ENCODE results near the gene CYP19A1. TPM values are rescaled to one million over a fixed set of nuclear protein-coding genes. Genes with fewer than 3 reads are reported as not detected.

The CYP19A1 gene
- total RNA-seq, 2 experiments from 2014 or later = not detected

DNA sequence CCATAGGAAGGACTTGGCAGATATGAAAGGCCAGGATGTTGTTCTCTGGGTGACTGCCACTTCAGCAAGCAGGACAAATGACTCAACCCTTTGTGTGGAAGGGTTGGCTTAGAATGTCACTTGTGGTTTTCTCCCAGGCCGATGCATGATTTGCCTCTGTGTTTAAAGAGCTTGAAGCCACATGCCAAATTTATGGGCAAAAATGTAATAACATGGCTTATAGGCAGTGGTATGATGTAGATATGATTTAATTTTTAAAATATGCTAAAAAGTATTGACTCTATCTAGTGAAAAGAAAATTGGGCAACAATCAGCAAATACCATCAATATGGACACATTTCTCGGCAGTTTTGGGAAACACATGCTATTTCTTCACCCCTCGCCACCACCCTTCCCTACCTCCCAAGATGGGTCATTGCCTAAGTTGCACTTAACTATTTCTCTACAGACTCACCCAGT lies 114.6 kb downstream of the CYP19A1 start:
- H3K36me3 Mint-ChIP-seq = no peaks in the 10 kb centered on the region
- H3K9me3 Mint-ChIP-seq = no peaks in the 10 kb centered on the region
- H3K27ac Mint-ChIP-seq = no peak overlapping the region
- no peak overlapping the region for H3K4me3 Mint-ChIP-seq
- peaks cover 51% of the 10 kb centered on the region for H3K27me3 Mint-ChIP-seq
- H3K4me1 Mint-ChIP-seq = peaks cover 2% of the 10 kb centered on the region
- DNase-seq = no peak

- Mint-ChIP-seq H3K27ac (no peak overlapping the region), H3K4me3 (no peak overlapping the region), H3K9me3 (no peaks in the 10 kb centered on the region), H3K4me1 (no peaks in the 10 kb centered on the region), H3K27me3 (peaks cover 31% of the 10 kb centered on the region), H3K36me3 (no peaks in the 10 kb centered on the region)
- DNase-seq = no peak
These were observed 120.0 kb downstream of the CYP19A1 start for GRCh38 chr15:51218299-51218938.

DNA sequence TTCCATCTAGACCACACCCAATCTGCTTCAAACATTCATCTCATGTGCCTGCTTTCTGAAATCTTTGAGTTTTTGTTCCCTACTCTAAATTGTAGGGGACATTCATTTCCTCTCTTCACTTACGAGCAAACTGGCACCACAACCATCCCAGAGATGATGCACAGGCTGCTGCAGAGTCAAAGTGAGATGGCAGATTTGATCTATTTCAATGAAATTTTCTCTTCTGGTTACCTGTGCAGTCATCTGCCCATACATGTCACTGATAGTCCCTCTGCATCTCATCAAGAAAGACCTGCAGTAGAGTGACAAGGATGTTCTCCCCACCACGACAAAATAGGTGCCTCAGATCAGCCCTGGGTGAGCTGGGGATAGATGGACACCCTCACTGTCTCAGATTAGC lies 125.5 kb downstream of the CYP19A1 start:
- H3K9me3 Mint-ChIP-seq = no peaks in the 10 kb centered on the region
- no peak overlapping the region for H3K27ac Mint-ChIP-seq
- no peak overlapping the region for H3K4me3 Mint-ChIP-seq
- peaks cover 18% of the 10 kb centered on the region for H3K27me3 Mint-ChIP-seq
- no peaks in the 10 kb centered on the region for H3K36me3 Mint-ChIP-seq
- DNase-seq = no peak
- no peaks in the 10 kb centered on the region for H3K4me1 Mint-ChIP-seq

DNA sequence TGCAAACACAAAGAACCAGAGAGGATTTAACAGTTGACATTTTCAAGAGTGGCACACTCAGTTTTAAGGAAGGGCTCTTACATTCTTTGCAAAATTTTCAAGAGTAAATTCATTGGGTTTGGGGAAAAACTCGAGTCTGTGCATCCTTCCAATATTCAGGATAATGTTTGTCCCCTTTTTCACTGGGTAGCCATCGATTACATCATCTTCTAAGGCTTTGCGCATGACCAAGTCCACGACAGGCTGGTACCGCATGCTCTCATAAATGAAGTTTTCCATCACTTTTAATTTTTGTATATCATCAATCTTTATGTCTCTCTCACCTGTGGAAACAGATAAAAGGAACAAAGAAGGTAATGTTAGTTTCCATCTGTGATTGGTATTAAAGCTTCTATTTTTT lies 126.2 kb downstream of the CYP19A1 start:
- no peak overlapping the region for H3K4me3 Mint-ChIP-seq
- H3K27me3 Mint-ChIP-seq = peaks cover 20% of the 10 kb centered on the region
- H3K4me1 Mint-ChIP-seq = no peaks in the 10 kb centered on the region
- no peaks in the 10 kb centered on the region for H3K36me3 Mint-ChIP-seq
- DNase-seq = no peak
- H3K27ac Mint-ChIP-seq = no peak overlapping the region
- no peaks in the 10 kb centered on the region for H3K9me3 Mint-ChIP-seq

DNA sequence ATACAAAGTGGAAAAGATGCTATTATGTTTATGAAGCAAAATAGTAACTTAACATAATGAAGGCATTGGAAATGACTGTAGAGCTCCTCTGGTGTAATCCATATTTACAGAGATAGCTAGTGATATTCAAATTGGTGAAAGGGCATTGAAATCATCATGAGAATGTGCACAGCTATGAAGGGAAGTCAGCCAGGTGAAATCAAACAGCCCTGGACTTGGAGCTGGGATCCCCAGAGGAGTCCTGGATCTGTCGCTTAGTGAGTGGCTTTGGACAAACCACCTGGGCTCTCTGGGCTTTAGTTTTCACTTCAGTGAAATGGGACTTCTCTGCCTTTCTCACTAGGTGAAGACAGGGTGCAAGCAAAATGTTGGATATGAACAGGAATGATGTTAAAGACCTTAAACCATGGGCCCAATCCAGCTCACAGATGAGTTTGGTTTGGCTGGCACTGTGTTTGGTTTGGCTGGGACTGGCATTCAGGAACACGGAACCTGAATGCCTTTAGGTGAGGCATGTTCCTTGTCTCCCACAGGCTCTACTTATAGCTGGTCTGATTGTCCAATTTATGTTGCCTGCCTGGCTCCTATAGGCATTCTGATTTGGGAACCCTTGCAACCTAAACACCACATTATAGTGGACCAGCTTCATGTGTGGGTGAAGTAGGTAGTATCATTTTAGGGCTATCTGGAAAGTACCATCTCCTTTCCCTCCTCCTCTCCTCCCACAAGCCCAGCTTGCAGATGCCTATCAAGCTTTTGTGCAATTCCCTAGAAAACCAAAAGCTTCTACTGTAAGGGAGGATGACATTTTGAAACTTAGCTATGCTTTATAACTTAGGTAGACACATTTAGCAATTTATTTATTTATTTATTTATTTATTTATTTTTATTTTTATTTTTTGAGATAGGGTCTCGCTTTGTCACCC lies 133.1 kb downstream of the CYP19A1 start:
- Mint-ChIP-seq H3K4me3 (no peak overlapping the region), H3K36me3 (no peaks in the 10 kb centered on the region), H3K4me1 (no peaks in the 10 kb centered on the region), H3K27me3 (peaks cover 15% of the 10 kb centered on the region), H3K27ac (no peak overlapping the region), H3K9me3 (no peaks in the 10 kb centered on the region)
- DNase-seq = no peak

GRCh38 chr15:51203797-51204196 lies 134.6 kb downstream of the CYP19A1 start:
- Mint-ChIP-seq H3K36me3 (no peaks in the 10 kb centered on the region), H3K27me3 (peaks cover 20% of the 10 kb centered on the region), H3K4me1 (no peaks in the 10 kb centered on the region), H3K9me3 (no peaks in the 10 kb centered on the region), H3K4me3 (no peak overlapping the region), H3K27ac (no peak overlapping the region)
- no peak for DNase-seq

GRCh38 chr15:51202783-51203182 lies 135.6 kb downstream of the CYP19A1 start:
- Mint-ChIP-seq H3K36me3 (no peaks in the 10 kb centered on the region), H3K9me3 (no peaks in the 10 kb centered on the region), H3K27ac (no peak overlapping the region), H3K27me3 (peaks cover 26% of the 10 kb centered on the region), H3K4me1 (no peaks in the 10 kb centered on the region), H3K4me3 (no peak overlapping the region)
- DNase-seq = no peak

DNA sequence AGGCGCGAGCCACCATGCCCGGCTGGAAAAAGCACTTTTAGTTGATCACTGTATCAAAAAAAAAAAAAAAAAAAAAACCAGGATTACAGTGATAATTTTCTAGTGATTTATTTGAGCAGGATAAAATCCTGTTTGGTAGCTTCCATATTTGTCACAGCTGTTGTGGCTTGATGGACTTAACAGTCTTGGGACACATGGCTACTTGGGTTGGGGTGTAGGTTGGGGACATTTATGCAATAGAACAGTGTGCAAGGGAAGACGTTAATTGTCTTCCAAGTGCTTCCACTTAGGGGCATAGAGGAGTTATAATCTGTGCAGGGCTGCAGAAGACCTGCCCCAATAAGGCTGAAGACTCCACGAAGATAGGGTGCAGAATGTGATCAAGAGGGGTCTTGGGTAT lies 136.8 kb downstream of the CYP19A1 start:
- no peak for DNase-seq
- H3K4me1 Mint-ChIP-seq = no peaks in the 10 kb centered on the region
- H3K27ac Mint-ChIP-seq = no peak overlapping the region
- no peaks in the 10 kb centered on the region for H3K9me3 Mint-ChIP-seq
- no peak overlapping the region for H3K4me3 Mint-ChIP-seq
- H3K27me3 Mint-ChIP-seq = peaks cover 35% of the 10 kb centered on the region
- no peaks in the 10 kb centered on the region for H3K36me3 Mint-ChIP-seq

- H3K27me3 Mint-ChIP-seq = peaks cover 39% of the 10 kb centered on the region
- H3K36me3 Mint-ChIP-seq = no peaks in the 10 kb centered on the region
- no peak overlapping the region for H3K4me3 Mint-ChIP-seq
- no peaks in the 10 kb centered on the region for H3K4me1 Mint-ChIP-seq
- DNase-seq = no peak
- no peaks in the 10 kb centered on the region for H3K9me3 Mint-ChIP-seq
- H3K27ac Mint-ChIP-seq = no peak overlapping the region
These were observed 137.6 kb downstream of the CYP19A1 start for GRCh38 chr15:51200792-51201191.

- Mint-ChIP-seq H3K4me3 (no peak overlapping the region), H3K36me3 (no peaks in the 10 kb centered on the region), H3K27me3 (peaks cover 48% of the 10 kb centered on the region), H3K4me1 (no peaks in the 10 kb centered on the region), H3K9me3 (no peaks in the 10 kb centered on the region), H3K27ac (no peak overlapping the region)
- DNase-seq = no peak
These were observed 138.9 kb downstream of the CYP19A1 start for GRCh38 chr15:51199541-51199940.

DNA sequence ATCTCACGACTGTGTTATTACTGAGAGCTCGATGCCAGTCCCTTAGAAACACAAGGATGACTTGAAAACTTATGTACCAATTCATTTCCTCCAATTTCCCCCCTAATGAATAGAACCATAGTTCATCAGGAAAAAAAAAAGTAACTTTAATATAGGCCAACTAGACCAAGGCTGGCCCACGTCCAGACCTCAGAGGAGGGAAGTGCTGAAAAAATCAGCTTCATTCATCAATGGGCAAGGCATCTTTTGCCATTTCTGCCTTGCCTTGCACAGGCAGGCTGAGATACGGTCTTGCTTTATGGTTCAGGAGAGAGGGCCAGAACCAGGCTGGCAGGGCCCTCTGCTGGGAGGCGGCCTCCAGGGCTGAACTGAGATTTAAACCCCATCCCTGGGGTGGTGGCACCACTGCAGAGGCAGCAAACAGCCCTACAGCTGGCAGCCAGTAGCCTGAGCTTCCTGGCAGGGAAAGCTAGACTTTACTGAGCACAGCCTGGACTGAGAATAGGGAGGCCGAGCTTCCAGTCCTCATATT lies 139.6 kb downstream of the CYP19A1 start:
- H3K27ac Mint-ChIP-seq = no peak overlapping the region
- H3K9me3 Mint-ChIP-seq = no peaks in the 10 kb centered on the region
- H3K4me1 Mint-ChIP-seq = no peaks in the 10 kb centered on the region
- H3K27me3 Mint-ChIP-seq = peaks cover 56% of the 10 kb centered on the region
- DNase-seq = no peak
- H3K4me3 Mint-ChIP-seq = no peak overlapping the region
- no peaks in the 10 kb centered on the region for H3K36me3 Mint-ChIP-seq

DNA sequence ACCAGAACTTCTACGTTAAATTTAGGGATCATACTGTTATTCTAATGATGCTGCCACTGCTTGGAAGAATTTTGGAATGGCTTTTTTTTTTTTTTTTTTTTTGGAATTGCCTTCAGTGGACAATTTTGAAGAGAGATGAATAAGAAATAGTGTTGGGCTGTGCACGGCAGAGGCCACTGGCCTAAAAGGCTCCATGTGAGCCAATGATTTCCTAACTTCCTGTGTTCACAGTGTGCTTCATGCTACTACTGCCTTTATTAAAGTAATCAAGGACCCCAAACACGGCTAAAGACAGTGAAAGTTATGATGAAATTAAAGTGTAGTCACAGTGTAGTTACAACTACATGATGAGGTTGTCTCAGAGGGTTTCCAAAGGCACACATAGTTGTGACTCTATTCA lies 142.9 kb downstream of the CYP19A1 start:
- no peaks in the 10 kb centered on the region for H3K9me3 Mint-ChIP-seq
- H3K36me3 Mint-ChIP-seq = no peaks in the 10 kb centered on the region
- H3K27me3 Mint-ChIP-seq = peaks cover 64% of the 10 kb centered on the region
- H3K4me1 Mint-ChIP-seq = peaks cover 5% of the 10 kb centered on the region
- H3K27ac Mint-ChIP-seq = no peak overlapping the region
- DNase-seq = no peak
- H3K4me3 Mint-ChIP-seq = no peak overlapping the region

DNA sequence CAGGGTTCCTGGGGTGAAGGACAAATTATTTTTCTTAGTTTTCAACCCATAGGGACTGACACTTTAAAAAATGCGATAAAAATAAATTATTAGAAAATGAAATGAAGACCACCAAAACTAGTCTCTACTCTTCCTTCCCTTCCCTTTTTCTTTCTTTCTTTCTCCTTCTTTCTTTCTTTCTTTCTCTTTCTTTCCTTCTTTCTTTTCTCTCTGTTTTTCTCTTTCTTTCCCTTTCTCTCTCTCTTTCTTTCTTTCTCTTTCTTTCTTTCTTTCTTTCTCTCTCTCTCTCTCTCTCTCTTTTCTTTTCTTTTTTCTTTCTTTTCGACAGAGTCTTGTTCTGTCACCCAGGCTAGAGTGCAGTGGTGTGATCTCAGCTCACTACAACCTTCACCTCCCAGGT lies 144.4 kb downstream of the CYP19A1 start:
- H3K9me3 Mint-ChIP-seq = no peaks in the 10 kb centered on the region
- no peak overlapping the region for H3K27ac Mint-ChIP-seq
- no peak for DNase-seq
- no peak overlapping the region for H3K4me3 Mint-ChIP-seq
- H3K4me1 Mint-ChIP-seq = peaks cover 5% of the 10 kb centered on the region
- peaks cover 59% of the 10 kb centered on the region for H3K27me3 Mint-ChIP-seq
- H3K36me3 Mint-ChIP-seq = no peaks in the 10 kb centered on the region

DNA sequence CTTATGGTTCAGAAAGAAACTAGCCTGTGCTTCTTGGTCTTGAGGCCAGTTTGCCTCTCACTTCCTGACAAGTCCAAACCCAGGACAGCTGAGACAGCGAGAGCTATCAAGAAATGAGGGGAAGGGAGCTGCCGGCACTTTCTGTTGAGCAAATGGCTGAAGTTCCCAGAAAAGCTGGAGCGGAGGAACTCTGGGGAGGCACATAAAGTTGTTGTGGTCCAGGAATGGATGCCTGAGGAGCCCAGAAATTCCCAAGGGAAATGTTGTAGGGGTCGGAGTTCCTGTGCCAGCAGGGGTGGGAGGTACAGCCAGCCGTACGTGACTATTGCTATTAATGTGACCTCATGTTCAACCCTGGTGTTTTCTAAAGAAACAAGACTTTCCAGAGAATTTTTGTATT lies 144.9 kb downstream of the CYP19A1 start:
- no peak for DNase-seq
- Mint-ChIP-seq H3K36me3 (no peaks in the 10 kb centered on the region), H3K4me3 (no peak overlapping the region), H3K9me3 (no peaks in the 10 kb centered on the region), H3K27ac (no peak overlapping the region), H3K27me3 (peaks cover 55% of the 10 kb centered on the region), H3K4me1 (peaks cover 5% of the 10 kb centered on the region)

- Mint-ChIP-seq H3K36me3 (no peaks in the 10 kb centered on the region), H3K4me3 (no peak overlapping the region), H3K27me3 (peaks cover 53% of the 10 kb centered on the region), H3K9me3 (no peaks in the 10 kb centered on the region), H3K27ac (no peak overlapping the region), H3K4me1 (peaks cover 5% of the 10 kb centered on the region)
- peak; percentile 73 for DNase-seq
These were observed 145.7 kb downstream of the CYP19A1 start for GRCh38 chr15:51192521-51193280.

Measured in activated naive CD8-positive, alpha-beta T cell treated with anti-CD3 and anti-CD28 coated beads for 36 hours (primary cell).